Astrocyte of the spinal cord (primary cell): Measurements from ENCODE around the gene GDF10.

ENCODE experiments used
- DNase-seq: peaks from one replicate; pipeline ENCODE4 v3.0.0; 2011; ENCODE audit warnings: low read depth, low spot score
- H3K4me3 ChIP-seq: 2 replicates; pipeline ENCODE4 v1.5.1; 2011; ENCODE audit warnings: low read depth, mild to moderate bottlenecking, low read length, moderate library complexity
- in situ Hi-C: cut with HindIII; loops from 2 replicates; pipeline ENCODE4 v1.10.0; 2017; ENCODE audit warnings: low sequenced_read_pairs
- TF ChIP-seq, protein P1 (sequence below): IDR thresholded peaks from 2 replicates; pipeline ENCODE4 v1.5.1; 2012; ENCODE audit warnings: low read depth, mild to moderate bottlenecking, low read length, inconsistent platforms

The GDF10 gene

DNA sequence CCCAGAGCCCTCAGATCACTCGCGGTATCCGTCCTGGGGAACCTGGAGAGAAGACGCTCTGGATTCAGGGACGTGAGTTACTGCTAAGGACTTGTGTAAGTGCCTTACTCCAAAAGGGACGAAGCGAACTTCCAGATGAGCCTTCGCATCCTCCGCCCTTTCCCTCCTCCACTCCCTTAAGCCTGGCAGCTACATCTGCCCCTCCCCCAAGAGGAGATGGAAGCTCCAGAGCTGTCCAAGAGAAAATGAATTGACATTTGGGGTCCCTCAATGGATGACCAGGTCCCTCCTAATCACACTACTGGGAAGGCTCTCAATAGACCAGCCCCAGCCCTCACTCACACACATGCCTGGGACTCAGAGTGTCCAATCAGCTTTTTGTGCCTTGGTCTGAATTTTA lies 31.3 kb upstream of the GDF10 start:
- in situ Hi-C loops = no loop called here
- no peak for DNase-seq
- TF ChIP-seq, protein P1, sequence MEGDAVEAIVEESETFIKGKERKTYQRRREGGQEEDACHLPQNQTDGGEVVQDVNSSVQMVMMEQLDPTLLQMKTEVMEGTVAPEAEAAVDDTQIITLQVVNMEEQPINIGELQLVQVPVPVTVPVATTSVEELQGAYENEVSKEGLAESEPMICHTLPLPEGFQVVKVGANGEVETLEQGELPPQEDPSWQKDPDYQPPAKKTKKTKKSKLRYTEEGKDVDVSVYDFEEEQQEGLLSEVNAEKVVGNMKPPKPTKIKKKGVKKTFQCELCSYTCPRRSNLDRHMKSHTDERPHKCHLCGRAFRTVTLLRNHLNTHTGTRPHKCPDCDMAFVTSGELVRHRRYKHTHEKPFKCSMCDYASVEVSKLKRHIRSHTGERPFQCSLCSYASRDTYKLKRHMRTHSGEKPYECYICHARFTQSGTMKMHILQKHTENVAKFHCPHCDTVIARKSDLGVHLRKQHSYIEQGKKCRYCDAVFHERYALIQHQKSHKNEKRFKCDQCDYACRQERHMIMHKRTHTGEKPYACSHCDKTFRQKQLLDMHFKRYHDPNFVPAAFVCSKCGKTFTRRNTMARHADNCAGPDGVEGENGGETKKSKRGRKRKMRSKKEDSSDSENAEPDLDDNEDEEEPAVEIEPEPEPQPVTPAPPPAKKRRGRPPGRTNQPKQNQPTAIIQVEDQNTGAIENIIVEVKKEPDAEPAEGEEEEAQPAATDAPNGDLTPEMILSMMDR = no peak
- no peak overlapping the region for H3K4me3 ChIP-seq

DNA sequence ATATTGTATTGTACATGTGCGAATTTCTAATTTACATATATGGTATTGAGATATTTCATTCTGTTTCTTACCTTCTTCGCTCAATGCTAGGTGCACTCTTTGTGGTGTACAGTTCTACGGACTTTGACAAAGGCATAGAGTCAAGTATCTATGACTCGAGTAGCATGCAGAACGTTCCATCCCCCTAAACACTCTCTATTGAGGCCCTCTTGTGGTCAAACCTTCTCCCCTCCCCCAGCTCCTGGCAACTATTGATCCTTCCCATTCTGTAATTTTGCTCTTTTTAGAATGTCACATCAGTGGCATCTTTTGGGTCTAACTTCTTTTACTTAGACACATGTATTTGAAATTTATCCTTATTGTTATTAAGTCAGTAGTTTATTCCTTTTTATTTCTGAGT lies 30.7 kb upstream of the GDF10 start:
- H3K4me3 ChIP-seq = no peak overlapping the region
- in situ Hi-C loops = no loop called here
- TF ChIP-seq, protein P1 = peak; percentile 32
- DNase-seq = no peak

DNA sequence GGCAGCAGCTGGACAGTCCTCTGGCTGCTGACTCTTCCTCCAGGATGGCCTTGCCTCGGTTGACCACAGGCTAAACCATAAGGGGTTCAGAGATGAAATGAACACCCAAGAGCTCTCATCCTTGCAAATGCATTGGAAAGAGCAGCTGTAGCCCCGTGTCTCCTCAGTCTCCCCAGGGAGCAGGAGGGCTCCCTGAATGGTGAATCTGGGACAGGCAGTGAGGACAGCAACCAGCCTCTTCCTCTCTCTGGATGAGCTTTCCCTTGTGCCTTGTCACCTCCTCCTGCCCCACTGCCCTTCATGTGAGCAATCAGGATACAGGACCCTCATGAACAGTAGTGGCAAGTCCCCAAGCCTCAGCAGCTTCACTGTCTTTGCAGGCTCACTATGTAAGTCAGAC lies 23.9 kb upstream of the GDF10 start:
- in situ Hi-C loops = no loop called here
- TF ChIP-seq, protein P1 = no peak
- H3K4me3 ChIP-seq = no peak overlapping the region
- no peak for DNase-seq

DNA sequence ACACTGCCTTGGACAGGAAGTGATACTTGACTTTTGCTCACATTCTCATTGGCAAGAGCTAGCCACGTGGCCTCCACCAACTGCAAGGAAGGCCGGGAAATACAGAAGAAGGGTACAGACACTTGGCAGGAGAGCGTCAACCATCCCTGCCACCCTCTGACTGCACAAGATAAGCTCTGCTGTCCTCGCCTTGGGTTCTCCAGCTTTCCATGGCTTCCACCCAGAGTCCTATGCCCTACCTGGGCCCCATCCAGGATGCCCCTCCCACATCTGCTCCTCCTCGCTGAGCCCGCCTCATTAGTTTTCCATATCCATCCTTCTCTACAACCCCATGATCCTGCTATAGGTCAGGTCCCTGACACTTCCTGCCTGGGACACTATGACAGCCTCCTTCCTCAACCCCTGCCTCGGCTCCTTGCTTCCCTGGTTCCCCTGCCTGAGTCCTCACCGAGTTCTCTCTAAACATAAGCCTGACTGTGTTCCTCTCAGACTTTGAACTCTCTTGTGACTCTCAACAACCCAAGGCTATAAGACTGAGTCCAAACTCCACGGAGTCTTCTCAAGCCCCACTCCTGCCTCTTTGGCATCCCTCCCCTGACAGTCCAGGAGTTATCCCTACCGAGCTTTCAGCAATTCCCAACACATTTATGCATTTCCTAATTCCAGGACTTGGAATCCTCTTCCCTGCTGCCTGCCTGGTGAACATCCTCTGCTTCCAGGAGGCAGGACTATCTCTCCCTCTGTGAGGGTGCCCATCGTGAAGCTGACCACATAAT lies 23.2 kb upstream of the GDF10 start:
- TF ChIP-seq, protein P1 = no peak
- no peak for DNase-seq
- no peak overlapping the region for H3K4me3 ChIP-seq
- in situ Hi-C loops = no loop called here

DNA sequence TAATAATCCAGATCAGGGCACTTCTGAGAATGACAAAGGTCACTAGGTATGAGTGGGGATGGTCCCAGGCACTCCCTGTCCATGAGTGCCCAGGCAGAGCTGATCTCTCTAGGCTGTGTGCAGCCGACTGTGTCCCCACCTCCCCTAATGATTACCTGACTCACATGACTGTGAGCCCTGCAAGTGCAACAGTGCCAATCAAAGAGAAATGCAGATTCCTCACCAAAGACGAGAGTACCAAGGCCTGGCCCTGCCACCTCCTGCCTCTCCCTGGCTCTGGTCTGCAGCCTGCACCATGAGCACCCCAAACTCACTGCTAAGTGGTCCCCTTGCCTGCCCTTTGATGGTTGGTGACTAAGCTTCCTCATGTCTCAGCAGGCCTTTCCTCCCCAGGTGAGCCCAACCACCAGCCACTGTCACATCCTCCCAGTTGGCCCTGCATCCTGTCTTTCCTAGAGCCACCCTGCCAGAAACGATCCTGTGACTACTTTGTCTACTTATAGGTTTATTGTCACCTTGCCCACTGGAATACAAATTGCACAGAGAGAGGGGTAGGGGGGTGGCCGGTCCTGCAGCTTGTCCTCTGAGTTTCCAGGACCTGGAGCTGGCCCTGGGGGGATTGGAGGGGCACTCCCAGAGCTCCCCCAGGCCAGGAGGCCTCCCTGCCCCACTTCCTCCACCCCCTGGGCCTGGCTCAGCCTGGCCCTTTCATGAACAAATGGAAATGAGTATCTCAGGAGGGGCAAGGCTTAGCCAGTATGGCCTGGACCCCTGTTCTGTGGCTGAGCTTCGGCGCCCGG lies 22.4 kb upstream of the GDF10 start:
- TF ChIP-seq, protein P1 = no peak
- no peak overlapping the region for H3K4me3 ChIP-seq
- in situ Hi-C loops = no loop called here
- no peak for DNase-seq

DNA sequence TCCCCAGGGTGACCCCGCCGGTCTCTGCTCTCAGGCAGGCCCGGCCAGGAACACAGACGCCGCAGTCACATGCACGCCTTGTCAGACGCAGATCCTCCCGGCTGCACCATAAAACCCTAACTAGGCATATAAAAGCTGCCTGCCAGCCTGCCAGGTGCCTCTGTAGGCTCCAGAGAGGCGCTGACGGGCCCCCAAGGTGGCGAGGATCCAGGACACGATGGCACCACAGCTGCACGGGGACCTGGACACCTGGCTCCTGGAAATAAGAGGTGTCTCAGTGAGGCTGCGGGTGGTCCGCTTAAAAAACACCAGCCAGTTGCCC lies 21.9 kb upstream of the GDF10 start:
- in situ Hi-C loops = no loop called here
- TF ChIP-seq, protein P1 = no peak
- H3K4me3 ChIP-seq = no peak overlapping the region
- no peak for DNase-seq
